ENCODE data around the gene RFTN1. TPM values are rescaled to one million over a fixed set of nuclear protein-coding genes. Genes with fewer than 3 reads are reported as not detected.

The RFTN1 gene
- total RNA-seq, 4 donors from 2014 or later, result 42.4 to 94.4 (median 62.5) TPM

- ATAC-seq (ENCODE audit: low FRiP score) (no peak), DNase-seq (ENCODE audit: low spot score) (no peak)
- no peak for TF ChIP-seq CTCF (IDR thresholded peaks at IDR 0.05)
Measured at GRCh38 chr3:16428612-16429011, 84.9 kb downstream of the RFTN1 start.

GRCh38 chr3:16427103-16427965 lies 86.2 kb downstream of the RFTN1 start:
- DNase-seq (ENCODE audit: low spot score) (no peak), ATAC-seq (ENCODE audit: low FRiP score) (peak; percentile 91)
- TF ChIP-seq CTCF (IDR thresholded peaks at IDR 0.05), result no peak

- DNase-seq (ENCODE audit: low spot score) (no peak), ATAC-seq (ENCODE audit: low FRiP score) (peak; percentile 46)
- no peak for TF ChIP-seq CTCF (IDR thresholded peaks at IDR 0.05)
Measured at GRCh38 chr3:16426665-16427064, 86.8 kb downstream of the RFTN1 start.

- DNase-seq (ENCODE audit: low spot score), result no peak
- TF ChIP-seq CTCF (IDR thresholded peaks at IDR 0.05), result no peak
- ATAC-seq (ENCODE audit: low FRiP score), result no peak
Measured at GRCh38 chr3:16426029-16426400, 87.5 kb downstream of the RFTN1 start.

GRCh38 chr3:16425398-16426028 lies 88.0 kb downstream of the RFTN1 start:
- DNase-seq (ENCODE audit: low spot score) (no peak), ATAC-seq (ENCODE audit: low FRiP score) (no peak)
- no peak for TF ChIP-seq CTCF (IDR thresholded peaks at IDR 0.05)

GRCh38 chr3:16423947-16424673 lies 89.4 kb downstream of the RFTN1 start:
- DNase-seq (ENCODE audit: low spot score) (no peak), ATAC-seq (ENCODE audit: low FRiP score) (no peak)
- TF ChIP-seq CTCF (IDR thresholded peaks at IDR 0.05), result no peak
